Measurements from ENCODE around the gene VSTM2A.

DNA sequence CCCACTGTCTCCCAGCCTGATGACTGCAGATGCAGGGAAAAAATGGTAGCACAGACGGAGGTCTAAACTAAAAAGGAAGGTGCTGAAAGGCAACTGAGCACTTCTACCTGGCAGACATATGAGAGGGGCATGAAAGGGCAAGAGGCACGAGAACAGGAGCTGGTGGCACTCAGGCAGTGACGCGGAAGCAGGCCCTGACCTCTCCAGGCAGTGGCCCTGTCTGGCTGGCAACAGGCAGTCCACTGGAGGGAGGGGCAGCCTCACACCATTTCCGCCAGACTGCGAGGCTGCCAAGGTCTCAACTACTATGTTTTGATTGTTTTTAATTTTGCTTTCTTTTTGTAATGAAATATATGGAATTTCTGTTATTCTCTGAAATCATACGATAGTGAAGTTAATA lies 23.3 kb downstream of the VSTM2A start:
- TF ChIP-seq, protein P1, sequence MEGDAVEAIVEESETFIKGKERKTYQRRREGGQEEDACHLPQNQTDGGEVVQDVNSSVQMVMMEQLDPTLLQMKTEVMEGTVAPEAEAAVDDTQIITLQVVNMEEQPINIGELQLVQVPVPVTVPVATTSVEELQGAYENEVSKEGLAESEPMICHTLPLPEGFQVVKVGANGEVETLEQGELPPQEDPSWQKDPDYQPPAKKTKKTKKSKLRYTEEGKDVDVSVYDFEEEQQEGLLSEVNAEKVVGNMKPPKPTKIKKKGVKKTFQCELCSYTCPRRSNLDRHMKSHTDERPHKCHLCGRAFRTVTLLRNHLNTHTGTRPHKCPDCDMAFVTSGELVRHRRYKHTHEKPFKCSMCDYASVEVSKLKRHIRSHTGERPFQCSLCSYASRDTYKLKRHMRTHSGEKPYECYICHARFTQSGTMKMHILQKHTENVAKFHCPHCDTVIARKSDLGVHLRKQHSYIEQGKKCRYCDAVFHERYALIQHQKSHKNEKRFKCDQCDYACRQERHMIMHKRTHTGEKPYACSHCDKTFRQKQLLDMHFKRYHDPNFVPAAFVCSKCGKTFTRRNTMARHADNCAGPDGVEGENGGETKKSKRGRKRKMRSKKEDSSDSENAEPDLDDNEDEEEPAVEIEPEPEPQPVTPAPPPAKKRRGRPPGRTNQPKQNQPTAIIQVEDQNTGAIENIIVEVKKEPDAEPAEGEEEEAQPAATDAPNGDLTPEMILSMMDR (IDR thresholded peaks at IDR 0.05) = no peak
- TF ChIP-seq POLR2A (IDR thresholded peaks at IDR 0.05) (no peak), EP300 (IDR thresholded peaks at IDR 0.05) (no peak)

Data from tibial nerve (tissue), 4 donors.